HG03354 (cell line): ENCODE measurements around the gene N4BP2L1.

Experiments
- ATAC-seq: cut with Tn5 transposase; IDR thresholded peaks from one replicate; pipeline ENCODE4 v1.9.1; 2021; ENCODE audit warnings: mild to moderate bottlenecking; ENCODE audit not compliant: unreplicated experiment, poor library complexity, severe bottlenecking

The N4BP2L1 gene

GRCh38 chr13:32438871-32439270 lies 10.9 kb upstream of the N4BP2L1 start:
- ATAC-seq: no peak

- no peak for ATAC-seq
Observed at GRCh38 chr13:32432856-32433255, 4.9 kb upstream of the N4BP2L1 start.

GRCh38 chr13:32431361-32431760 lies 3.4 kb upstream of the N4BP2L1 start:
- ATAC-seq: no peak

- no peak for ATAC-seq
Observed at GRCh38 chr13:32430018-32430747, 2.3 kb upstream of the N4BP2L1 start.

GRCh38 chr13:32429433-32429909 lies 1.5 kb upstream of the N4BP2L1 start:
- no peak for ATAC-seq

- no peak for ATAC-seq
Observed at GRCh38 chr13:32428581-32429432, 877 bp upstream of the N4BP2L1 start.

GRCh38 chr13:32426990-32427851 lies 709 bp downstream of the N4BP2L1 start:
- ATAC-seq: peak; percentile 21

GRCh38 chr13:32426191-32426989 lies 1.5 kb downstream of the N4BP2L1 start:
- peak; percentile 41 for ATAC-seq

- no peak for ATAC-seq
Observed at GRCh38 chr13:32425158-32425557, 2.8 kb downstream of the N4BP2L1 start.

- no peak for ATAC-seq
Observed at GRCh38 chr13:32423592-32423991, 4.3 kb downstream of the N4BP2L1 start.

- ATAC-seq: no peak
Observed at GRCh38 chr13:32419862-32420261, 8.1 kb downstream of the N4BP2L1 start.

- ATAC-seq: no peak
Observed at GRCh38 chr13:32417995-32418394, 9.9 kb downstream of the N4BP2L1 start.

- peak; percentile 55 for ATAC-seq
Observed at GRCh38 chr13:32415019-32415418, 12.9 kb downstream of the N4BP2L1 start.

- no peak for ATAC-seq
Observed at GRCh38 chr13:32414580-32414979, 13.3 kb downstream of the N4BP2L1 start.

GRCh38 chr13:32413284-32413683 lies 14.6 kb downstream of the N4BP2L1 start:
- ATAC-seq: no peak

- no peak for ATAC-seq
Observed at GRCh38 chr13:32409561-32410421, 18.1 kb downstream of the N4BP2L1 start.

- ATAC-seq: no peak
Observed at GRCh38 chr13:32409001-32409313, 19.0 kb downstream of the N4BP2L1 start.

GRCh38 chr13:32408296-32409000 lies 19.5 kb downstream of the N4BP2L1 start:
- no peak for ATAC-seq
